C4-2B (cell line): ENCODE measurements around the gene ELMO3.

ENCODE experiments used
- ZFX ChIP-seq: fragments of 450-650 bp; IDR thresholded peaks from 2 replicates; pipeline ENCODE4 v1.6.1; 2017
- TF ChIP-seq, protein P1 (sequence below): fragments of 450-650 bp; conservative IDR thresholded peaks from 2 replicates; pipeline ENCODE4 v1.5.1; 2017; ENCODE audit warnings: mild to moderate bottlenecking

DNA sequence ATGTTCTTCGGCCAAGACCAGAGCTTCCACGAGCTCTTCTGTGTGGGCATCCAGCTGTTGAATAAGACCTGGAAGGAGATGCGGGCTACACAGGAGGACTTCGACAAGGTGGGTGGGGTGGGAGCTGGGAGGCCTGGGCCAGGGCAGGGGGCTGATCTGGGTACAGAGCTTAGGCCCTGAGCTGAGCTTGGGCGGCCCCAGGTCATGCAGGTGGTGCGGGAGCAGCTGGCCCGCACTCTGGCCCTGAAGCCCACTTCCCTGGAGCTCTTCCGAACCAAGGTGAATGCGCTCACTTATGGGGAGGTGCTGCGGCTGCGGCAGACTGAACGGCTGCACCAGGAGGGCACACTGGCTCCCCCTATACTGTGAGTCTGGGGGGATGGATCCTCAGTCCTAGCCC is 3.5 kb downstream of the ELMO3 start:
- TF ChIP-seq, protein P1, sequence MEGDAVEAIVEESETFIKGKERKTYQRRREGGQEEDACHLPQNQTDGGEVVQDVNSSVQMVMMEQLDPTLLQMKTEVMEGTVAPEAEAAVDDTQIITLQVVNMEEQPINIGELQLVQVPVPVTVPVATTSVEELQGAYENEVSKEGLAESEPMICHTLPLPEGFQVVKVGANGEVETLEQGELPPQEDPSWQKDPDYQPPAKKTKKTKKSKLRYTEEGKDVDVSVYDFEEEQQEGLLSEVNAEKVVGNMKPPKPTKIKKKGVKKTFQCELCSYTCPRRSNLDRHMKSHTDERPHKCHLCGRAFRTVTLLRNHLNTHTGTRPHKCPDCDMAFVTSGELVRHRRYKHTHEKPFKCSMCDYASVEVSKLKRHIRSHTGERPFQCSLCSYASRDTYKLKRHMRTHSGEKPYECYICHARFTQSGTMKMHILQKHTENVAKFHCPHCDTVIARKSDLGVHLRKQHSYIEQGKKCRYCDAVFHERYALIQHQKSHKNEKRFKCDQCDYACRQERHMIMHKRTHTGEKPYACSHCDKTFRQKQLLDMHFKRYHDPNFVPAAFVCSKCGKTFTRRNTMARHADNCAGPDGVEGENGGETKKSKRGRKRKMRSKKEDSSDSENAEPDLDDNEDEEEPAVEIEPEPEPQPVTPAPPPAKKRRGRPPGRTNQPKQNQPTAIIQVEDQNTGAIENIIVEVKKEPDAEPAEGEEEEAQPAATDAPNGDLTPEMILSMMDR, result no peak
- TF ChIP-seq ZFX, result no peak
